ENCODE results near the gene PTGR2.

The PTGR2 gene

GRCh38 chr14:73851567-73852382 lies at the start of gene PTGR2:
Gene PTGR2, plus strand, starts transcription at chr14:73851831. Its CDS starts 7,032 bp downstream, at chr14:73858863.
- peak; percentile 92 for DNase-seq

DNA sequence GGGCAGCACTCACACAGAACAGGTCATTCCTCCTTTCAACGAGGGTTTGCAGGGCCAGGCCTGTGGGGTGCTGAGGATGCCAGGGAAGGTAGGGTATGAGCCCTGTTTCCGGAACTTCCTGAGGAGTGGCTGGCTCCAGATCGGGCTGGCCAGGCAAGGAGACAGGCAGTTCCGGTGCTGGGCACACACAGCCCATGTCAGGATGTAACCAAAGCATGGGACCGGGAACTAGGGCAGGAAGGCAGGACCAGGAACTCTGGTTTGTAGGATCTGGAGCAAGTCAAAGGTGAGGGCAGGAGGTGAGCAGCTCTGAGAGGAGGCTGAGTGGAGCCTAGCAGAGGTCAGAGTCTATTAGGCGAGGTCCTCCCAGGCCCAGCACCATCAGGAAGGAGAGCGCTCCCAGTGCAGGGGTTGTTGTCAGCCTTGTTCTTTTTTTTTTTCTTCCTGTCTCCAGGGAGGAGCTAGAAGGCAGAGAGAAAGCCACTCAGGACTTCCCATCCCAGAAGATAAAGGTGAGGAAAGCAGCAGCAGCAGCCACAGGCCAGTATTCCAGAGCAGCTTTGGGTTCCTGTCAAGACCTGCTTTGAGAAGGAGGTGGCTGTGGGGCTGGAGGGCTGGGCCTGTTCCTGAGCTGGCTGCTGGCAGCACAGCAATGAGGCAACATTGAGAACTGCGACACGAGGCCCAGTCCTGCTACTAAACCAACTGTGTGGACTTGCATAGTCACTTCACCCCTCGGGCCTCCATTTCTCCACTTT lies 49.0 kb upstream of the PTGR2 start:
- DNase-seq = no peak

GRCh38 chr14:73804636-73805035 lies 47.0 kb upstream of the PTGR2 start:
- DNase-seq = no peak

- no peak for DNase-seq
These were observed 44.2 kb upstream of the PTGR2 start for GRCh38 chr14:73807457-73807856.

GRCh38 chr14:73809391-73809790 lies 42.2 kb upstream of the PTGR2 start:
- DNase-seq = no peak

GRCh38 chr14:73810478-73811163 lies 41.0 kb upstream of the PTGR2 start:
- DNase-seq = peak; percentile 54

GRCh38 chr14:73811164-73811503 lies 40.5 kb upstream of the PTGR2 start:
- DNase-seq = no peak

- no peak for DNase-seq
These were observed 37.5 kb upstream of the PTGR2 start for GRCh38 chr14:73814153-73814552.

- DNase-seq = no peak
These were observed 35.8 kb upstream of the PTGR2 start for GRCh38 chr14:73815849-73816248.

DNA sequence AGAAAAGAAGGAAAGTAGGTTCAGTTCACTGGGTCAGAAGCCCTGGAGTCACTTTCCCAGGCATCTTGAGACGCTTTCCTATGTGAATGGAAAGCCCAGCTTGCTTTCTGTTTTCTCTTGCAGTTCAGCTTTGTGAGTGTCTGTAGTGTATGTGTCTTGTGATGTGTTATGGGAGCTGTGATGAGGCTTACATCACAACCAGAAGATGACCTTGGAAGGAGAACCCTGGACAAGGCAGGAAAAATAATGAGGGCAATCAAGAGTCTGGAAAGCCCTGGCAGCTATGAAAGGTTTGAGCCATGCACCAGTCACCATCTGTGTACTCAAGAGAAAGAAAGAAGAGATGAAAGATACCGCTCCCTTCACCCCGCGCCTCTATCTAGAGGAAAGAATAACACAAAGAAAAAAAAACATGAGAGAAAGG lies 35.2 kb upstream of the PTGR2 start:
- DNase-seq = no peak

DNA sequence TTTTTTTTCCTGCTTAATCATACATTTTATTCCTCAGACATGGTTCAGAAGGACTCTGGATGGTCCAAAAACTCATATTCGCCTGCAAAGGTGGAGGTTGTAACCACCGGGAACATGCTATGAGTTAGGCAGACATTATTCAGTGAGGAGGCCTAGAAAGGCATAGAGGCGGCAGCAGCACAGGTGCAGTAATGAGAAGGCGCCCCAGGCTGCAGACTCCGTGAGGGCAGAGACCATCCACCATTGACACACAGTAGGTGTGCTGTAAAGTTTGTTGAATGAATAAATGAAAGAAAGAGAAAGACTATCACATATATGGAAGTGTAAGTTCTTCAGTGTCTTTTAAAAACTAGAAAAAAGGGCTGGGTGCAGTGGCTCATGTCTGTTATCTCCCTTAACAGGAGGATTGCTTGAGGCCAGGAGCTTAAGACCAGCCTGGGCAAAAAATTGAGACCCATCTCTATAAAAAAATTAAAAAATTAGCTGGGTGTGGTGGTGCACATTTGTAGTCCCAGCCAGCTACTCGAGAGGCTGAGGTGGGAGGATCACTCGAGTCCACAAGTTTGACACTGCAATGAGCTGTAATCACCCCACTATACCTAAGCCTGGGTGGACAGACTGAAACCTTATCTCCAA lies 34.5 kb upstream of the PTGR2 start:
- peak; percentile 31 for DNase-seq

GRCh38 chr14:73818821-73819220 lies 32.8 kb upstream of the PTGR2 start:
- DNase-seq = no peak

DNA sequence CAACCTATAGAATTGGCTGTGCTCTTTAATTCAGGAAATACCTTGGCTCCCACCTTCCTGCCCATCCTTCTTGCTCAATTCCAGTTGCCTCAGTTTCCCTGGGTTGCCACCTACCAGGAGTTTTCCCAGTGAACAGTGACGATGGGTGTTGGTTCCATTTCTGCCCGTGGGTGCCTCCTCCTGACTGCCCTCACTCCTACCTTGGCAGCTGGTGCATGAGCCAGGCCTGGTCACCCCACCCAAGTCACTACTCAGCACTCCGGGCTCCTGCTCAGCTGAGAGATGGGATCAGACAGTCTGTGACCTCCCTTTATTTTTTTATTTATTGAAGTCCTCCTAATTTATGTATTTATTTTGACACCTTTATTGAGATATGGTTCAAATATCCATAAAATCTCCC lies 31.0 kb upstream of the PTGR2 start:
- no peak for DNase-seq

DNA sequence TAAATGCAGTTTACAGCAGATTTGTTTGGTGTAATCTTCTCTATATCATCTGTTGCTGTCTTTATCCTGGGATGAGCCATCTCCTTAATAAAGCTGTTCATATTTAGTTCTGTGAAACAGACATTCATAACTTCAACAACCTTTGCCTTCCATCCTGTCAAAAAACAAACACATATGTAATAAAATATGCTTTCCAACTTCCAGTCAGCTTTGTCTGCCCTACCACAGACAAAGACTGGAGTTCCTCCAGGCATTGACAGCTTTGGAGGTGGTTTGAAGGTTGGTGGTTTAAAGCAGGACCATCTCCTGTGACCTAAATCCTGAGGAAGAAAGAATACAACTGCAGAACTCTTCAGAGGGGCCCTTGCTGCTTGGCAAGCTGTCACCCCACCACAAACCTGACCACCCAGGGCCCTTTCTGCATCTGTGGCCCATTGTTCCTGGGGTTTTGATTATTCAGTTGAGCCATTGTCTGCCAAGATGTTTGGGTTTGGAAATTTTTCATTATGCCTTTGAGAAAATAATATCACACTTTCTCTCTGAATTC lies 28.2 kb upstream of the PTGR2 start:
- DNase-seq = no peak

GRCh38 chr14:73824127-73824526 lies 27.5 kb upstream of the PTGR2 start:
- no peak for DNase-seq

- DNase-seq = no peak
These were observed 27.1 kb upstream of the PTGR2 start for GRCh38 chr14:73824536-73824935.

DNA sequence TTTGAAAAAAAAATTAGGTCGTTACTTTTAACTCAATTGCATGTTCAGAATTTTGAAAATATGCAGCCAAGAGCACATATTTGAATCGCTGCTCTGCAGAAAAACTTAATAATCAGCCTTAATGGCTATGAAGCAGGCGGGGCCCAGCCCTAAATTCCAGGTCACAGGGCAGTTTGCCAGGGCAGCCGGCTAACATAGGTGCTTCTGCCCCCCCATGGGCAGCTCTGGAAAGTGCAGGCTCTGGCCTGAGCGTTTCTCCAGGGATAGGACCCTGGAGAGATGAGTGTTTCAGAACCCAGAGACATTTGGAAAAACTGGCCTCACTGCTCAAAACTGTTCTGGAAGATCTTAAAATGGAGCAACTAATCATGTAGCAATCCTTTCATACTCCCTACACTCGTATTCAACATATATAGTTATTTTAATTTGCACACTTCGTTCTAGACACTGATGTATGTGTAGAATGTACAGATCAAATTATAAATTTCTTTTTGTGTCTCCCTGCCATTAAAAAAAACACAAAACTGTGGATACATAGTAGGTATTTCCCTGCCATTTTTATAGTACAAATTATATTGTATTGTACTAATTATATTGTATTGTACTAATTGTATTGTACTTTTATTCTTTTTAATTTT lies 26.0 kb upstream of the PTGR2 start:
- peak; percentile 87 for DNase-seq

GRCh38 chr14:73827190-73827589 lies 24.4 kb upstream of the PTGR2 start:
- DNase-seq = peak; percentile 16

DNA sequence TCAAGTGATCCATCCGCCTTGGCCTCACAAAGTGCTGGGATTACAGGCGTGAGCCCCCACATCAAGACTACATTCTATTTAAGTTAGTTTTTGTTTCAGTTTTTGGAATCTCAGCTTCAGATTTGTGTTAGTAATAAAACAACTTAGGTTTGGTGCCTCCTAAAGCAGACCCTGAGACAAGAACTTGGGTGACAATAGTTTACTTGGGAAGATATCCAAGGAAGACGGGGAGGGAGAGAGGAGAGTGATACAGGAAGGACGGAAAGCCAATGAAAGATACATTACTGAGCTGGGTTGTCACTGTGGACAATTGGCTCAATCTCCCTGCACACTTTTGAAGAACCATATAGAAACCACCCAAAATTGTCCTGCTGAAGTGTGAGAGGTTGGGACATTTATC lies 22.6 kb upstream of the PTGR2 start:
- DNase-seq = no peak

- peak; percentile 68 for DNase-seq
These were observed 21.9 kb upstream of the PTGR2 start for GRCh38 chr14:73829526-73830431.

GRCh38 chr14:73833034-73833433 lies 18.6 kb upstream of the PTGR2 start:
- no peak for DNase-seq
